Activated T-cell treated with anti-CD3 and anti-CD28 coated beads, Interleukin-2, amount 50 U/mL, for 24 hours (primary cell): ENCODE measurements around the gene HCN3.

Source experiments
- DNase-seq: peaks from one replicate; pipeline ENCODE4 v3.0.0-alpha.2; 2020
- H3K27ac Mint-ChIP-seq: 2 replicates; pipeline ENCODE4 v1.8.0; 2020; ENCODE audit warnings: mild to moderate bottlenecking, mixed read lengths
- H3K27me3 Mint-ChIP-seq: 2 replicates; pipeline ENCODE4 v1.8.0; 2020; ENCODE audit warnings: mixed read lengths
- H3K36me3 Mint-ChIP-seq: 2 replicates; pipeline ENCODE4 v1.8.0; 2020; ENCODE audit warnings: low read depth, mixed read lengths
- H3K4me1 Mint-ChIP-seq: 2 replicates; pipeline ENCODE4 v1.8.0; 2020; ENCODE audit warnings: low read depth, mixed read lengths
- H3K4me3 Mint-ChIP-seq: 2 replicates; pipeline ENCODE4 v1.8.0; 2020; ENCODE audit warnings: mild to moderate bottlenecking, moderate library complexity, mixed read lengths
- H3K9me3 Mint-ChIP-seq: 2 replicates; pipeline ENCODE4 v1.8.0; 2020; ENCODE audit warnings: mixed read lengths

HCN3 gene

GRCh38 chr1:155304558-155305063, 27.3 kb downstream of the HCN3 start:
- Mint-ChIP-seq H3K27ac (no peak overlapping the region), H3K4me1 (peaks cover 11% of the 10 kb centered on the region), H3K36me3 (peaks cover 10% of the 10 kb centered on the region), H3K27me3 (no peaks in the 10 kb centered on the region), H3K9me3 (no peaks in the 10 kb centered on the region), H3K4me3 (no peak overlapping the region)
- DNase-seq = no peak

GRCh38 chr1:155305881-155306391, 28.7 kb downstream of the HCN3 start:
- no peaks in the 10 kb centered on the region for H3K27me3 Mint-ChIP-seq
- peaks cover 22% of the 10 kb centered on the region for H3K4me1 Mint-ChIP-seq
- peak overlapping the region; percentile 51 for H3K27ac Mint-ChIP-seq
- H3K4me3 Mint-ChIP-seq = no peak overlapping the region
- no peak for DNase-seq
- H3K9me3 Mint-ChIP-seq = no peaks in the 10 kb centered on the region
- H3K36me3 Mint-ChIP-seq = peaks cover 23% of the 10 kb centered on the region

GRCh38 chr1:155307247-155307740, 30.0 kb downstream of the HCN3 start:
- H3K27ac Mint-ChIP-seq = peak overlapping the region; percentile 98
- H3K4me3 Mint-ChIP-seq = peak overlapping the region; percentile 98
- peaks cover 35% of the 10 kb centered on the region for H3K36me3 Mint-ChIP-seq
- peaks cover 33% of the 10 kb centered on the region for H3K4me1 Mint-ChIP-seq
- no peaks in the 10 kb centered on the region for H3K27me3 Mint-ChIP-seq
- H3K9me3 Mint-ChIP-seq = no peaks in the 10 kb centered on the region
- DNase-seq = no peak

- DNase-seq = peak; percentile 94
- H3K36me3 Mint-ChIP-seq = peaks cover 50% of the 10 kb centered on the region
- H3K9me3 Mint-ChIP-seq = no peaks in the 10 kb centered on the region
- H3K4me3 Mint-ChIP-seq = peak within 1 kb of the TSS; percentile 98
- no peaks in the 10 kb centered on the region for H3K27me3 Mint-ChIP-seq
- H3K27ac Mint-ChIP-seq = peak within 1 kb of the TSS; percentile 98
- H3K4me1 Mint-ChIP-seq = peaks cover 41% of the 10 kb centered on the region
Measured at GRCh38 chr1:155308493-155309422, 31.5 kb downstream of the HCN3 start, which contains the start of gene FDPS. TSS of gene FDPS (plus strand) at chr1:155308866. CDS start at chr1:155309790, 924 bp downstream.

GRCh38 chr1:155309423-155310021, 32.3 kb downstream of the HCN3 start:
- peak overlapping the region; percentile 98 for H3K27ac Mint-ChIP-seq
- H3K4me1 Mint-ChIP-seq = peaks cover 41% of the 10 kb centered on the region
- no peaks in the 10 kb centered on the region for H3K9me3 Mint-ChIP-seq
- no peaks in the 10 kb centered on the region for H3K27me3 Mint-ChIP-seq
- H3K36me3 Mint-ChIP-seq = peaks cover 56% of the 10 kb centered on the region
- DNase-seq = peak; percentile 36
- peak overlapping the region; percentile 98 for H3K4me3 Mint-ChIP-seq

GRCh38 chr1:155313261-155313660, 36.0 kb downstream of the HCN3 start:
- Mint-ChIP-seq H3K27ac (peak overlapping the region; percentile 81), H3K9me3 (no peaks in the 10 kb centered on the region), H3K36me3 (peaks cover 88% of the 10 kb centered on the region), H3K4me1 (peaks cover 32% of the 10 kb centered on the region), H3K4me3 (no peak overlapping the region), H3K27me3 (no peaks in the 10 kb centered on the region)
- DNase-seq = no peak

- Mint-ChIP-seq H3K36me3 (peaks cover 91% of the 10 kb centered on the region), H3K4me1 (peaks cover 36% of the 10 kb centered on the region), H3K4me3 (no peak overlapping the region), H3K9me3 (no peaks in the 10 kb centered on the region), H3K27me3 (no peaks in the 10 kb centered on the region), H3K27ac (peak overlapping the region; percentile 22)
- DNase-seq = no peak
Measured at GRCh38 chr1:155316922-155317321, 39.7 kb downstream of the HCN3 start.

GRCh38 chr1:155318082-155318481, 40.8 kb downstream of the HCN3 start:
- Mint-ChIP-seq H3K27ac (no peak overlapping the region), H3K4me3 (no peak overlapping the region), H3K27me3 (no peaks in the 10 kb centered on the region), H3K36me3 (peaks cover 86% of the 10 kb centered on the region), H3K4me1 (peaks cover 36% of the 10 kb centered on the region), H3K9me3 (no peaks in the 10 kb centered on the region)
- DNase-seq = no peak

- no peak for DNase-seq
- Mint-ChIP-seq H3K27ac (no peak overlapping the region), H3K4me3 (no peak overlapping the region), H3K36me3 (peaks cover 73% of the 10 kb centered on the region), H3K27me3 (no peaks in the 10 kb centered on the region), H3K4me1 (peaks cover 31% of the 10 kb centered on the region), H3K9me3 (no peaks in the 10 kb centered on the region)
Measured at GRCh38 chr1:155319536-155319935, 42.3 kb downstream of the HCN3 start.

- H3K4me1 Mint-ChIP-seq = peaks cover 31% of the 10 kb centered on the region
- peak overlapping the region; percentile 82 for H3K4me3 Mint-ChIP-seq
- H3K9me3 Mint-ChIP-seq = no peaks in the 10 kb centered on the region
- peak overlapping the region; percentile 70 for H3K27ac Mint-ChIP-seq
- no peak for DNase-seq
- H3K36me3 Mint-ChIP-seq = peaks cover 65% of the 10 kb centered on the region
- H3K27me3 Mint-ChIP-seq = no peaks in the 10 kb centered on the region
Measured at GRCh38 chr1:155320252-155320651, 43.0 kb downstream of the HCN3 start.

GRCh38 chr1:155320661-155321617, 43.7 kb downstream of the HCN3 start, which contains the start of gene RUSC1:
TSS of gene RUSC1 (plus strand) at chr1:155320894. CDS start at chr1:155321774, 880 bp downstream.
- H3K36me3 Mint-ChIP-seq = peaks cover 63% of the 10 kb centered on the region
- no peaks in the 10 kb centered on the region for H3K9me3 Mint-ChIP-seq
- no peaks in the 10 kb centered on the region for H3K27me3 Mint-ChIP-seq
- H3K4me1 Mint-ChIP-seq = peaks cover 37% of the 10 kb centered on the region
- peak within 1 kb of the TSS; percentile 70 for H3K27ac Mint-ChIP-seq
- peak within 1 kb of the TSS; percentile 82 for H3K4me3 Mint-ChIP-seq
- DNase-seq = peak; percentile 85

GRCh38 chr1:155321639-155322503, 44.6 kb downstream of the HCN3 start:
- no peaks in the 10 kb centered on the region for H3K27me3 Mint-ChIP-seq
- DNase-seq = no peak
- peaks cover 62% of the 10 kb centered on the region for H3K36me3 Mint-ChIP-seq
- peaks cover 40% of the 10 kb centered on the region for H3K4me1 Mint-ChIP-seq
- H3K9me3 Mint-ChIP-seq = no peaks in the 10 kb centered on the region
- peak overlapping the region; percentile 82 for H3K4me3 Mint-ChIP-seq
- peak overlapping the region; percentile 63 for H3K27ac Mint-ChIP-seq

- H3K27me3 Mint-ChIP-seq = no peaks in the 10 kb centered on the region
- H3K36me3 Mint-ChIP-seq = peaks cover 61% of the 10 kb centered on the region
- no peaks in the 10 kb centered on the region for H3K9me3 Mint-ChIP-seq
- H3K27ac Mint-ChIP-seq = peak overlapping the region; percentile 63
- peaks cover 46% of the 10 kb centered on the region for H3K4me1 Mint-ChIP-seq
- H3K4me3 Mint-ChIP-seq = peak overlapping the region; percentile 82
- DNase-seq = no peak
Measured at GRCh38 chr1:155322571-155322952, 45.3 kb downstream of the HCN3 start.
